HG03139 (cell line): ENCODE results near the gene CYSTM1.
A peak's percentile ranks its signal among the peaks of the same experiment; 100 is the strongest.

Experiments used
- ATAC-seq: cut with Tn5 transposase; IDR thresholded peaks from one replicate; pipeline ENCODE4 v1.9.1; 2021; ENCODE audit not compliant: unreplicated experiment

CYSTM1 gene

GRCh38 chr5:140232731-140233130 lies 57.7 kb downstream of the CYSTM1 start:
- ATAC-seq, result no peak

GRCh38 chr5:140234377-140234989 lies 59.5 kb downstream of the CYSTM1 start:
- ATAC-seq, result no peak

- ATAC-seq, result no peak
Measured at GRCh38 chr5:140235791-140236551, 61.0 kb downstream of the CYSTM1 start.

- ATAC-seq, result no peak
Measured at GRCh38 chr5:140236891-140237598, 62.1 kb downstream of the CYSTM1 start.

GRCh38 chr5:140238756-140239155 lies 63.8 kb downstream of the CYSTM1 start:
- ATAC-seq, result no peak

- no peak for ATAC-seq
Measured at GRCh38 chr5:140239461-140239860, 64.5 kb downstream of the CYSTM1 start.

- ATAC-seq, result peak; percentile 73
Measured at GRCh38 chr5:140239939-140240700, 65.1 kb downstream of the CYSTM1 start.

GRCh38 chr5:140240987-140241706 lies 66.2 kb downstream of the CYSTM1 start:
- no peak for ATAC-seq

- ATAC-seq, result no peak
Measured at GRCh38 chr5:140242099-140242498, 67.1 kb downstream of the CYSTM1 start.

GRCh38 chr5:140242890-140243585 lies 68.0 kb downstream of the CYSTM1 start:
- no peak for ATAC-seq

GRCh38 chr5:140243706-140244250 lies 68.8 kb downstream of the CYSTM1 start:
- ATAC-seq, result no peak

GRCh38 chr5:140244525-140245025 lies 69.6 kb downstream of the CYSTM1 start:
- peak; percentile 45 for ATAC-seq

GRCh38 chr5:140245341-140245740 lies 70.4 kb downstream of the CYSTM1 start:
- no peak for ATAC-seq

GRCh38 chr5:140245926-140246325 lies 70.9 kb downstream of the CYSTM1 start:
- no peak for ATAC-seq

- no peak for ATAC-seq
Measured at GRCh38 chr5:140246378-140247122, 71.6 kb downstream of the CYSTM1 start.

- no peak for ATAC-seq
Measured at GRCh38 chr5:140248414-140248813, 73.4 kb downstream of the CYSTM1 start.

- ATAC-seq, result no peak
Measured at GRCh38 chr5:140249536-140249935, 74.5 kb downstream of the CYSTM1 start.

GRCh38 chr5:140250386-140250785 lies 75.4 kb downstream of the CYSTM1 start:
- no peak for ATAC-seq

GRCh38 chr5:140251527-140251973 lies 76.6 kb downstream of the CYSTM1 start:
- peak; percentile 50 for ATAC-seq
